IPS-15b (cell line): ENCODE measurements around the gene GNAQ.

Experiments used
- H3K27me3 ChIP-seq: one replicate; pipeline ENCODE4 v1.6.1; 2013; ENCODE audit warnings: low read length; ENCODE audit not compliant: control insufficient read depth, insufficient read depth
- H3K36me3 ChIP-seq: one replicate; pipeline ENCODE4 v1.6.1; 2013; ENCODE audit warnings: low read length; ENCODE audit not compliant: control insufficient read depth, insufficient read depth
- H3K4me1 ChIP-seq: one replicate; pipeline ENCODE4 v1.6.1; 2013; ENCODE audit warnings: mild to moderate bottlenecking, low read length; ENCODE audit not compliant: control insufficient read depth, insufficient read depth
- H3K4me3 ChIP-seq: one replicate; pipeline ENCODE4 v1.5.1; 2013; ENCODE audit warnings: low read depth, low read length
- H3K9ac ChIP-seq: one replicate; pipeline ENCODE4 v1.6.1; 2013; ENCODE audit warnings: low read depth, mild to moderate bottlenecking, low read length
- H3K9me3 ChIP-seq: one replicate; pipeline ENCODE4 v1.6.1; 2013; ENCODE audit warnings: mild to moderate bottlenecking, low read length; ENCODE audit not compliant: control insufficient read depth, insufficient read depth

Gene GNAQ

DNA sequence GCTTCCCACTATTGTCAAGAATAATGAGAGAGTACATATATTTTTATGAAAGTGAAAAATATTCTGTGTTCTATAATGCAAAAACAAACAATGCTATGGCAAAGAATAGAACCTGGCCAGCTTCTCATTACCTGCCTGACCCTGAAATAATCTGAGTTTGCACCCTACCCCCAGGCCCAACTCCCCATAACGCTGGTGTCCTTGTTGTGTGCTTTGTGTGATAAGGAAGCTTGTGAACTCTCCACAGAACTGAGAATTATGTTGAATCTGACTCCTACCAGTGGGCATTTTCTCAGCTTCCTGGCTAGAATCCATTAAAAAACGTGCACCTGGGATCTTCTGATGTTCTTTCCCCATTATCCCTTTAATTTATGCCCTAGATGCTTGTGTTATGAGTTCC, 205.5 kb downstream of the GNAQ start:
- no peaks in the 10 kb centered on the region for H3K9me3 ChIP-seq
- no peaks in the 10 kb centered on the region for H3K36me3 ChIP-seq
- H3K27me3 ChIP-seq, result no peaks in the 10 kb centered on the region
- H3K4me3 ChIP-seq, result no peak overlapping the region
- H3K9ac ChIP-seq, result no peak overlapping the region
- H3K4me1 ChIP-seq, result no peaks in the 10 kb centered on the region

- Histone ChIP-seq H3K4me3 (no peak overlapping the region), H3K4me1 (no peaks in the 10 kb centered on the region), H3K27me3 (no peaks in the 10 kb centered on the region), H3K9me3 (no peaks in the 10 kb centered on the region), H3K36me3 (no peaks in the 10 kb centered on the region), H3K9ac (no peak overlapping the region)
Measured at GRCh38 chr9:77825361-77825760, 206.2 kb downstream of the GNAQ start.

DNA sequence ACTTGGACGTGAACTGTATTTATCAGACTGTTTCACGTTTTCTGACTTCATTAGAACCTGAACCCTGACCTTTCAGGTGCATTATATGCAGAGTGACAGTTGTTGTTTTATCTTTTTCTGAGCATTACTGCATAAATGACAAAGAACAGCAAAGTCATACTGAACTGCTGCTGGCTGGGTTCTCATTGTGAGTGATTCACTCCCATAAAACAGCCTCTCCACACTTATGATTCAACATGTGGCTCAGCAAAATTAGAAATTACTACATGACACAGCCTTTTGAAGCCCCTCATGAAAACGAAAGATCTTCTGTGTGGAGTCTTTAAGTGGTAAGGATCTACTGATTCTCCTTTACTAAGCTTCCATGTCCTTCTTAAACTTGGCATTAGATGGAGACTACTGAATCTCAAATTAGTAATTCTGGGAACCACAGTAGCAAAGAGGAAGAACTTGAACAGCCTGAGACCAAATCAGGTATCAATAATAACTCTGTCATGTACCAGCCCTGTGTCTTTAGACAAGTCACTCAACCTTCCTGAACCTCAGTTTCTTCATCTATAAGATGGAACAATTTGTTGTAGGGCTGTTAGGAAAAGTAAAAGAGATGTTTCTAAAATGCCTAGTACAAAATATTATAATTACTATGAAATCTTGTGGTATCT, 211.2 kb downstream of the GNAQ start:
- no peaks in the 10 kb centered on the region for H3K36me3 ChIP-seq
- no peaks in the 10 kb centered on the region for H3K9me3 ChIP-seq
- H3K27me3 ChIP-seq, result no peaks in the 10 kb centered on the region
- no peaks in the 10 kb centered on the region for H3K4me1 ChIP-seq
- H3K9ac ChIP-seq, result no peak overlapping the region
- no peak overlapping the region for H3K4me3 ChIP-seq

DNA sequence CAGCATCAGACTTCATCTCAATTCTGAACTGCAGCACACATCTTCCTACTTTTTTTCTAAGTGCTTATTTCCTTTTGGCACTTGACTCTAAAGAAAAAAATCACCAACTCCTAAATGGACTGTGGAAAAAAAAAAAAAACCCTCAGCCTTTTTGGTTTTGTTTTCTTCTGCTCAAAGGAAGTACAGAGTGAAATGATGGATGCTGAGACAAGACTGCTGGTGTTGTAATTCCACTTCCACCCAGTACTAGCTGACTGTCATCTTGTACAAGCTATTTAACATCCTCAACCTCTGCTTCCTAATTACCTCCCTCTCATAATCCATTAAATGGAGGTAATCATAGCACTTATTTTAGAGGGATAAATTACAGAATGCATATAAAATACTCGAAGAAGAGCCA, 212.0 kb downstream of the GNAQ start:
- Histone ChIP-seq H3K4me3 (no peak overlapping the region), H3K4me1 (no peaks in the 10 kb centered on the region), H3K27me3 (no peaks in the 10 kb centered on the region), H3K36me3 (peaks cover under 1% of the 10 kb centered on the region), H3K9me3 (no peaks in the 10 kb centered on the region), H3K9ac (no peak overlapping the region)

GRCh38 chr9:77817590-77818311, 213.9 kb downstream of the GNAQ start:
- Histone ChIP-seq H3K9ac (no peak overlapping the region), H3K27me3 (no peaks in the 10 kb centered on the region), H3K4me3 (no peak overlapping the region), H3K36me3 (peaks cover 6% of the 10 kb centered on the region), H3K9me3 (no peaks in the 10 kb centered on the region), H3K4me1 (no peaks in the 10 kb centered on the region)

- Histone ChIP-seq H3K36me3 (peaks cover 6% of the 10 kb centered on the region), H3K4me1 (no peaks in the 10 kb centered on the region), H3K9me3 (no peaks in the 10 kb centered on the region), H3K27me3 (no peaks in the 10 kb centered on the region), H3K4me3 (no peak overlapping the region), H3K9ac (no peak overlapping the region)
Measured at GRCh38 chr9:77816641-77817341, 214.8 kb downstream of the GNAQ start.

- Histone ChIP-seq H3K4me3 (no peak overlapping the region), H3K27me3 (no peaks in the 10 kb centered on the region), H3K4me1 (no peaks in the 10 kb centered on the region), H3K36me3 (peaks cover 6% of the 10 kb centered on the region), H3K9me3 (no peaks in the 10 kb centered on the region), H3K9ac (no peak overlapping the region)
Measured at GRCh38 chr9:77815260-77815659, 216.4 kb downstream of the GNAQ start.

- Histone ChIP-seq H3K9me3 (no peaks in the 10 kb centered on the region), H3K9ac (no peak overlapping the region), H3K4me1 (no peaks in the 10 kb centered on the region), H3K4me3 (no peak overlapping the region), H3K27me3 (no peaks in the 10 kb centered on the region), H3K36me3 (peaks cover 6% of the 10 kb centered on the region)
Measured at GRCh38 chr9:77811832-77812231, 219.8 kb downstream of the GNAQ start.

DNA sequence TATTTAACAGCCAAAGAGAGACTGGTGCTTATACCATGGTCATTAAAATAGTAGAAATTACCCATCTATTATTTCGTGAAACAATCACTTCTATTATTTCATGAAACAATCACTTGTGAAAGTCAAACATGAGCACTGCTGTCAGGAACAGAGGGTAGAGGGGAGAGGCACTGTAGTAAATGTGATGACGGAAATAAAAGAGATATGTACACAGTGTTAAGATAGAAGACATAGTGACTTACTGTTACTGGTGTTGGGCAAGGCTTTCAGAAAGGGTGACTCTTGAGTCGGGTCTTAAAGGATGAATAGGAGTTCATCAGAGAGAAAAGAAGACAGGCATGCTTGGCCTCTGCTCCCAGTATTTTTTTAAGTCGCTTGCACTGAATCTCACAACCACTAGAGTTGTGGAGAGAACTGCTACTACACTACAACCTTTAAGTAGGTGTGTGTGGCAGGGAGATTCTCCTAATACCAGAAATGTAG, 220.9 kb downstream of the GNAQ start:
- no peaks in the 10 kb centered on the region for H3K9me3 ChIP-seq
- H3K27me3 ChIP-seq, result no peaks in the 10 kb centered on the region
- H3K9ac ChIP-seq, result no peak overlapping the region
- H3K4me1 ChIP-seq, result no peaks in the 10 kb centered on the region
- H3K4me3 ChIP-seq, result no peak overlapping the region
- peaks cover 6% of the 10 kb centered on the region for H3K36me3 ChIP-seq

- no peak overlapping the region for H3K4me3 ChIP-seq
- no peaks in the 10 kb centered on the region for H3K4me1 ChIP-seq
- no peak overlapping the region for H3K9ac ChIP-seq
- H3K9me3 ChIP-seq, result no peaks in the 10 kb centered on the region
- H3K36me3 ChIP-seq, result peaks cover 6% of the 10 kb centered on the region
- H3K27me3 ChIP-seq, result no peaks in the 10 kb centered on the region
Measured at GRCh38 chr9:77810047-77810446, 221.6 kb downstream of the GNAQ start.

- no peak overlapping the region for H3K4me3 ChIP-seq
- no peaks in the 10 kb centered on the region for H3K4me1 ChIP-seq
- H3K36me3 ChIP-seq, result peaks cover 5% of the 10 kb centered on the region
- H3K9ac ChIP-seq, result no peak overlapping the region
- H3K27me3 ChIP-seq, result no peaks in the 10 kb centered on the region
- H3K9me3 ChIP-seq, result no peaks in the 10 kb centered on the region
Measured at GRCh38 chr9:77809552-77809951, 222.1 kb downstream of the GNAQ start.

- H3K9ac ChIP-seq, result no peak overlapping the region
- H3K4me3 ChIP-seq, result no peak overlapping the region
Measured at GRCh38 chr9:77808751-77809081, 222.9 kb downstream of the GNAQ start.

More at GRCh38 chr9:77808751-77809081, 222.9 kb downstream of the GNAQ start:
- Histone ChIP-seq H3K27me3 (no peaks in the 10 kb centered on the region), H3K36me3 (peaks cover 2% of the 10 kb centered on the region), H3K9me3 (no peaks in the 10 kb centered on the region), H3K4me1 (no peaks in the 10 kb centered on the region)
